Liver (tissue), 9 donors: Measurements from ENCODE around the gene UGGT2. TPM values are rescaled to one million over a fixed set of nuclear protein-coding genes. Genes with fewer than 3 reads are reported as not detected.

Source experiments
- DNase-seq: peaks from one replicate; pipeline ENCODE4 v3.0.0-alpha.2; 2017; ENCODE audit warnings: low spot score
- H3K27ac ChIP-seq, 2 donors: one replicate each; pipeline ENCODE4 v1.7.0; 2013; ENCODE audit warnings: inconsistent platforms in 2 of 2, low read length in 2 of 2, control low read depth in 1 of 2, low read depth in 1 of 2, mild to moderate bottlenecking in 1 of 2
- H3K27me3 ChIP-seq, 4 donors: one replicate each; pipeline versions ENCODE4 v1.6.1 to v1.7.0; 2013; ENCODE audit warnings: low read length in 3 of 4, inconsistent platforms in 1 of 4, mild to moderate bottlenecking in 1 of 4, moderate library complexity in 1 of 4; ENCODE audit not compliant: control insufficient read depth in 4 of 4, insufficient read depth in 4 of 4
- H3K36me3 ChIP-seq, 4 donors: one replicate each; pipeline versions ENCODE4 v1.6.1 to v1.7.0; 2013; ENCODE audit warnings: low read length in 3 of 4, mild to moderate bottlenecking in 3 of 4, low read depth in 1 of 4, moderate library complexity in 1 of 4; ENCODE audit not compliant: control insufficient read depth in 4 of 4, insufficient read depth in 3 of 4
- H3K4me1 ChIP-seq, 4 donors: one replicate each; pipeline versions ENCODE4 v1.6.1 to v1.7.0; 2013; ENCODE audit warnings: low read length in 3 of 4, mild to moderate bottlenecking in 3 of 4, moderate library complexity in 1 of 4; ENCODE audit not compliant: control insufficient read depth in 4 of 4, insufficient read depth in 4 of 4
- H3K4me3 ChIP-seq, 3 donors: one replicate each; pipeline versions ENCODE4 v1.6.1 to v1.7.0; 2013; ENCODE audit warnings: low read length in 3 of 3, control low read depth in 1 of 3, low read depth in 1 of 3, mild to moderate bottlenecking in 1 of 3
- H3K9ac ChIP-seq, 2 donors: one replicate each; pipeline ENCODE4 v1.7.0; 2013; ENCODE audit warnings: low read length in 2 of 2, mild to moderate bottlenecking in 2 of 2, moderate library complexity in 2 of 2, control low read depth in 1 of 2, low read depth in 1 of 2
- H3K9me3 ChIP-seq, 4 donors: one replicate each; pipeline versions ENCODE4 v1.6.1 to v1.7.0; 2013; ENCODE audit warnings: low read length in 3 of 4; ENCODE audit not compliant: control insufficient read depth in 4 of 4
- EGR1 ChIP-seq, 2 donors: IDR thresholded peaks; 2 replicates each; pipeline ENCODE4 v1.6.1; 2016 to 2018; ENCODE audit warnings: antibody characterized with exemption in 2 of 2, low read depth in 2 of 2
- FOXA1 ChIP-seq: IDR thresholded peaks from 2 replicates; pipeline ENCODE4 v1.6.1; 2016; ENCODE audit warnings: antibody characterized with exemption
- FOXA2 ChIP-seq: IDR thresholded peaks from 2 replicates; pipeline ENCODE4 v1.6.1; 2016; ENCODE audit warnings: antibody characterized with exemption
- GABPA ChIP-seq, 2 donors: IDR thresholded peaks in 1 of 2; conservative IDR thresholded peaks in 1 of 2; 2 replicates each; pipeline ENCODE4 v1.6.1; 2016; ENCODE audit warnings: antibody characterized with exemption in 2 of 2, mild to moderate bottlenecking in 1 of 2, moderate library complexity in 1 of 2
- HNF4A ChIP-seq, 2 donors: conservative IDR thresholded peaks; 2 replicates each; pipeline ENCODE4 v1.6.1; 2016; ENCODE audit warnings: antibody characterized with exemption in 2 of 2, mild to moderate bottlenecking in 2 of 2
- HNF4G ChIP-seq: IDR thresholded peaks from 2 replicates; pipeline ENCODE4 v1.6.1; 2016; ENCODE audit warnings: antibody characterized with exemption
- NR2F2 ChIP-seq: IDR thresholded peaks from 2 replicates; pipeline ENCODE4 v1.6.1; 2016; ENCODE audit warnings: antibody characterized with exemption
- RAD21 ChIP-seq, 2 donors: IDR thresholded peaks; 2 replicates each; pipeline ENCODE4 v1.6.1; 2016; ENCODE audit warnings: antibody characterized with exemption in 2 of 2, mild to moderate bottlenecking in 2 of 2
- RXRA ChIP-seq, 2 donors: IDR thresholded peaks; 2 replicates each; pipeline ENCODE4 v1.6.1; 2017 to 2018; ENCODE audit warnings: antibody characterized with exemption in 2 of 2, mild to moderate bottlenecking in 1 of 2
- SP1 ChIP-seq: IDR thresholded peaks from 2 replicates; pipeline ENCODE4 v1.6.1; 2018; ENCODE audit warnings: antibody characterized with exemption, mild to moderate bottlenecking
- TAF1 ChIP-seq: conservative IDR thresholded peaks from 2 replicates; pipeline ENCODE4 v1.6.1; 2016; ENCODE audit warnings: antibody characterized with exemption, mild to moderate bottlenecking
- YY1 ChIP-seq: IDR thresholded peaks from 2 replicates; pipeline ENCODE4 v1.6.1; 2016; ENCODE audit warnings: antibody characterized with exemption, mild to moderate bottlenecking
- WGBS: extraction: QIAGEN DNeasy Blood & Tissue Kit; methylation state at CpG from one replicate; pipeline ENCODE4 v1.1.7; 2013; 5-methylcytosine and 5-hydroxymethylcytosine counted together
- polyA plus RNA-seq, 2 donors: library from polyadenylated mRNA; stranded (reverse) in 1 of 2; unstranded in 1 of 2; fragments of 200-250 nt in 1 of 2; fragments of >200 nt in 1 of 2; fragmentation: Nextera tagmentation in 1 of 2; extraction: Ambion mirVana in 1 of 2; gene quantifications; one replicate each; pipeline versions ENCODE4 v1.2.1 to v1.2.3, GENCODE V29; 2013 to 2015
- total RNA-seq, 2 donors: library from RNA; depleted of rRNA; stranded (reverse); fragments of >200 nt; gene quantifications; one replicate each; pipeline ENCODE4 v1.2.3, GENCODE V29; 2014
- TF ChIP-seq, protein P1 (sequence below): fragments of 150-350 bp; IDR thresholded peaks from 2 replicates; pipeline ENCODE4 v1.5.1; 2017; ENCODE audit warnings: improper control_type of control experiment, low read depth, low read length; ENCODE audit not compliant: missing input control
- TF ChIP-seq, protein P2 (sequence below): IDR thresholded peaks from 2 replicates; pipeline ENCODE4 v1.6.1; 2016; ENCODE audit warnings: antibody characterized with exemption
- TF ChIP-seq, protein P3 (sequence below): IDR thresholded peaks from 2 replicates; pipeline ENCODE4 v1.6.1; 2016; ENCODE audit warnings: antibody characterized with exemption
- TF ChIP-seq, protein P4 (sequence below): IDR thresholded peaks from 2 replicates; pipeline ENCODE4 v1.6.1; 2016; ENCODE audit warnings: antibody characterized with exemption, mild to moderate bottlenecking
- donor health status: healthy.
- donor health status: healthy.
- donor health status: healthy.
- donor health status: healthy.
- donor health status: healthy.

Gene UGGT2
- total and polyA plus RNA-seq, 4 donors: 5.6 to 23.0 (median 13.2) TPM

DNA sequence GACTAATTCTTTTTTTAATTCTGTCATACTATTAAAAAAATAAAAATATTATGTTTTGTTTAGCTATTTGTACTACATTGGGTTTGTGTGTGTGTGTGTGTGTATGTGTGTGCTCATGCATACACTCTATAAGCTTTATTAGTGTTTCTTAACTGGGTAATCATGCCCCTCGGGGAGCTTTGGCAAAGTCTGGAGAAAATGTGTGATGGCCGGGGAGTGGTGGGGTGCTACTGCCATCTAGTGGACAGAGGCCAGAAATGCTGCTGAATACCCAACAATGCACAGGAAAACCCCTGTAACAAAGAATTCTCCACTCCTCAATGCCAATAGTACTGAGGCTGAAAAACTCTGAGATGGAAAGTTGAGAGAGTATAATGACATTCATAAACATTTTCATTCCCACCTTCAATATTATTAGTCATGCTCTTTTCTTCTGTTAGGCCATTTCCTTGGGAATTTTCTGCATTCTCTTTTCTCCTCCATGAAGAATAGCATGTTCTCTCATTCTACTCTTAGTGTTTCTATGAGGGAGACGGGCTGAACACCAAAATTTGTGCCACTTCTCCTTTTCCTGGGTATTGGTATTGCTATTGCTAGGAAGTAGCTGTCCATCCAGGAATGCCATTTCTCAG lies 219.0 kb downstream of the UGGT2 start:
- Histone ChIP-seq H3K27ac (no peak overlapping the region), H3K4me1 (peaks cover 0 to 4% (median 0%) of the 10 kb centered on the region in 4 donors), H3K27me3 (no peaks in the 10 kb centered on the region), H3K4me3 (no peak overlapping the region), H3K9ac (no peak overlapping the region), H3K9me3 (peaks cover 0 to 7% (median 3%) of the 10 kb centered on the region in 4 donors), H3K36me3 (peaks cover 0 to 3% (median 0%) of the 10 kb centered on the region in 4 donors)
- 24% methylated on average over 3 of the region's 3 CpGs for WGBS
- TF ChIP-seq RAD21 (IDR thresholded peaks at IDR 0.05): peak; percentile 96 to 97
- TF ChIP-seq, protein P1, sequence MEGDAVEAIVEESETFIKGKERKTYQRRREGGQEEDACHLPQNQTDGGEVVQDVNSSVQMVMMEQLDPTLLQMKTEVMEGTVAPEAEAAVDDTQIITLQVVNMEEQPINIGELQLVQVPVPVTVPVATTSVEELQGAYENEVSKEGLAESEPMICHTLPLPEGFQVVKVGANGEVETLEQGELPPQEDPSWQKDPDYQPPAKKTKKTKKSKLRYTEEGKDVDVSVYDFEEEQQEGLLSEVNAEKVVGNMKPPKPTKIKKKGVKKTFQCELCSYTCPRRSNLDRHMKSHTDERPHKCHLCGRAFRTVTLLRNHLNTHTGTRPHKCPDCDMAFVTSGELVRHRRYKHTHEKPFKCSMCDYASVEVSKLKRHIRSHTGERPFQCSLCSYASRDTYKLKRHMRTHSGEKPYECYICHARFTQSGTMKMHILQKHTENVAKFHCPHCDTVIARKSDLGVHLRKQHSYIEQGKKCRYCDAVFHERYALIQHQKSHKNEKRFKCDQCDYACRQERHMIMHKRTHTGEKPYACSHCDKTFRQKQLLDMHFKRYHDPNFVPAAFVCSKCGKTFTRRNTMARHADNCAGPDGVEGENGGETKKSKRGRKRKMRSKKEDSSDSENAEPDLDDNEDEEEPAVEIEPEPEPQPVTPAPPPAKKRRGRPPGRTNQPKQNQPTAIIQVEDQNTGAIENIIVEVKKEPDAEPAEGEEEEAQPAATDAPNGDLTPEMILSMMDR: peak; percentile 96
- no peak for TF ChIP-seq FOXA1
- peak; percentile 76 for DNase-seq

DNA sequence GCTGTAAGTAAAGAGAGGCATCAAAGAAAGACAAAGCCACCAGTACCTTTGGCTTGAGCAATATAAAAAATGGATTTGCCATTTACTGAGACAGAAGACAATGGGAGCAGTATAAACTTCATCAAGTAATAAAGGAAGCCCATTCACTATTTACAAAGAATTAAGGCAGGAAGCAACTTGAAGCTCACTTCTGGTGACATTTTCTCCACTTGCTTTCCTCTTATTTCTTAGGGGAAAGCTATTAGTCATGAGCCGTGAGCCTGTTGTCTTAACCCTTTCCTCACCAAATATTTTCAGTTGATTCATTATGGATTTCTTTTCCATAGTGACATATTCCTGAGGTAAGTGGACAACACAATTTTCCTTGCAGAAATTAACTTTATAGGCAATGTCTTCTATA lies 219.5 kb downstream of the UGGT2 start:
- DNase-seq: no peak
- peaks cover 0 to 4% (median 0%) of the 10 kb centered on the region in 4 donors for H3K4me1 ChIP-seq
- peaks cover 0 to 3% (median 0%) of the 10 kb centered on the region in 4 donors for H3K36me3 ChIP-seq
- H3K27ac ChIP-seq: no peak overlapping the region
- H3K9ac ChIP-seq: no peak overlapping the region
- no peaks in the 10 kb centered on the region for H3K27me3 ChIP-seq
- H3K9me3 ChIP-seq: peaks cover 0 to 6% (median 3%) of the 10 kb centered on the region in 4 donors
- 16% methylated on average over 1 of the region's 1 CpG for WGBS
- no peak overlapping the region for H3K4me3 ChIP-seq
- TF ChIP-seq FOXA1: no peak
- TF ChIP-seq, protein P2, sequence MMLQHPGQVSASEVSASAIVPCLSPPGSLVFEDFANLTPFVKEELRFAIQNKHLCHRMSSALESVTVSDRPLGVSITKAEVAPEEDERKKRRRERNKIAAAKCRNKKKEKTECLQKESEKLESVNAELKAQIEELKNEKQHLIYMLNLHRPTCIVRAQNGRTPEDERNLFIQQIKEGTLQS: no peak
- no peak for TF ChIP-seq NR2F2
- TF ChIP-seq YY1: no peak
- no peak for TF ChIP-seq GABPA (IDR thresholded peaks at IDR 0.05 in 1 of 2, conservative IDR thresholded peaks at IDR 0.05 in 1 of 2)
- TF ChIP-seq, protein P3, sequence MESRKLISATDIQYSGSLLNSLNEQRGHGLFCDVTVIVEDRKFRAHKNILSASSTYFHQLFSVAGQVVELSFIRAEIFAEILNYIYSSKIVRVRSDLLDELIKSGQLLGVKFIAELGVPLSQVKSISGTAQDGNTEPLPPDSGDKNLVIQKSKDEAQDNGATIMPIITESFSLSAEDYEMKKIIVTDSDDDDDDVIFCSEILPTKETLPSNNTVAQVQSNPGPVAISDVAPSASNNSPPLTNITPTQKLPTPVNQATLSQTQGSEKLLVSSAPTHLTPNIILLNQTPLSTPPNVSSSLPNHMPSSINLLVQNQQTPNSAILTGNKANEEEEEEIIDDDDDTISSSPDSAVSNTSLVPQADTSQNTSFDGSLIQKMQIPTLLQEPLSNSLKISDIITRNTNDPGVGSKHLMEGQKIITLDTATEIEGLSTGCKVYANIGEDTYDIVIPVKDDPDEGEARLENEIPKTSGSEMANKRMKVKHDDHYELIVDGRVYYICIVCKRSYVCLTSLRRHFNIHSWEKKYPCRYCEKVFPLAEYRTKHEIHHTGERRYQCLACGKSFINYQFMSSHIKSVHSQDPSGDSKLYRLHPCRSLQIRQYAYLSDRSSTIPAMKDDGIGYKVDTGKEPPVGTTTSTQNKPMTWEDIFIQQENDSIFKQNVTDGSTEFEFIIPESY: no peak
- no peak for TF ChIP-seq HNF4A (conservative IDR thresholded peaks at IDR 0.05)
- TF ChIP-seq TAF1: no peak
- no peak for TF ChIP-seq RXRA (IDR thresholded peaks at IDR 0.05)

DNA sequence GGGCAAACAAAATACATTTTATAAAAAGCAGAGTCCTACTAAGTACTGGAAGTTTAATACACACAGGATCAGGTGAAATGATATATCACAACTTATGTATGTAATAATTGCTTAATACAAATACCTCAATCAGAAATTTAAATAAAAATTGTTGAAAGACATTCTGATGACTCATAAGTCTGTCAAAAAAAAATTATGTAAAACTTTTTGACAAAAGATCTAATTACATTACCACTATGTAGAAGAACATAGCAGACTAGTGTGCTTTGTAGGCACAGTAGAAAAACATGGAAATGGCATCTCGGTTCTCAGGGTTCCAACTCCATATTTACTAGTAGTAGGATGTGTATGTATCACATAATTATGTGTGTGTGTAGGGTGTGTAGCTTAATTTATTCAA lies 220.1 kb downstream of the UGGT2 start:
- peaks cover 0 to under 1% (median 0%) of the 10 kb centered on the region in 4 donors for H3K9me3 ChIP-seq
- no peak overlapping the region for H3K27ac ChIP-seq
- H3K36me3 ChIP-seq: peaks cover 0 to 3% (median 0%) of the 10 kb centered on the region in 4 donors
- H3K27me3 ChIP-seq: no peaks in the 10 kb centered on the region
- H3K4me3 ChIP-seq: no peak overlapping the region
- H3K4me1 ChIP-seq: peaks cover 0 to 4% (median 0%) of the 10 kb centered on the region in 4 donors
- no peak overlapping the region for H3K9ac ChIP-seq
- DNase-seq: no peak
- WGBS: 95% methylated on average over 1 of the region's 1 CpG
- TF ChIP-seq TAF1 (no peak), GABPA (IDR thresholded peaks at IDR 0.05 in 1 of 2, conservative IDR thresholded peaks at IDR 0.05 in 1 of 2) (no peak), YY1 (no peak), FOXA1 (no peak), SP1 (no peak), RXRA (IDR thresholded peaks at IDR 0.05) (no peak), FOXA2 (no peak), EGR1 (IDR thresholded peaks at IDR 0.05; ENCODE audit: low read depth in 2 of 2) (no peak), RAD21 (IDR thresholded peaks at IDR 0.05) (no peak), HNF4G (no peak), NR2F2 (no peak)
- TF ChIP-seq, protein P4, sequence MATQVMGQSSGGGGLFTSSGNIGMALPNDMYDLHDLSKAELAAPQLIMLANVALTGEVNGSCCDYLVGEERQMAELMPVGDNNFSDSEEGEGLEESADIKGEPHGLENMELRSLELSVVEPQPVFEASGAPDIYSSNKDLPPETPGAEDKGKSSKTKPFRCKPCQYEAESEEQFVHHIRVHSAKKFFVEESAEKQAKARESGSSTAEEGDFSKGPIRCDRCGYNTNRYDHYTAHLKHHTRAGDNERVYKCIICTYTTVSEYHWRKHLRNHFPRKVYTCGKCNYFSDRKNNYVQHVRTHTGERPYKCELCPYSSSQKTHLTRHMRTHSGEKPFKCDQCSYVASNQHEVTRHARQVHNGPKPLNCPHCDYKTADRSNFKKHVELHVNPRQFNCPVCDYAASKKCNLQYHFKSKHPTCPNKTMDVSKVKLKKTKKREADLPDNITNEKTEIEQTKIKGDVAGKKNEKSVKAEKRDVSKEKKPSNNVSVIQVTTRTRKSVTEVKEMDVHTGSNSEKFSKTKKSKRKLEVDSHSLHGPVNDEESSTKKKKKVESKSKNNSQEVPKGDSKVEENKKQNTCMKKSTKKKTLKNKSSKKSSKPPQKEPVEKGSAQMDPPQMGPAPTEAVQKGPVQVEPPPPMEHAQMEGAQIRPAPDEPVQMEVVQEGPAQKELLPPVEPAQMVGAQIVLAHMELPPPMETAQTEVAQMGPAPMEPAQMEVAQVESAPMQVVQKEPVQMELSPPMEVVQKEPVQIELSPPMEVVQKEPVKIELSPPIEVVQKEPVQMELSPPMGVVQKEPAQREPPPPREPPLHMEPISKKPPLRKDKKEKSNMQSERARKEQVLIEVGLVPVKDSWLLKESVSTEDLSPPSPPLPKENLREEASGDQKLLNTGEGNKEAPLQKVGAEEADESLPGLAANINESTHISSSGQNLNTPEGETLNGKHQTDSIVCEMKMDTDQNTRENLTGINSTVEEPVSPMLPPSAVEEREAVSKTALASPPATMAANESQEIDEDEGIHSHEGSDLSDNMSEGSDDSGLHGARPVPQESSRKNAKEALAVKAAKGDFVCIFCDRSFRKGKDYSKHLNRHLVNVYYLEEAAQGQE: no peak
- TF ChIP-seq, protein P1: no peak
- TF ChIP-seq, protein P2: no peak
